Dermis lymphatic vessel endothelial cell (primary cell): ENCODE data around the gene SEPTIN14. TPM values are rescaled to one million over a fixed set of nuclear protein-coding genes. Genes with fewer than 3 reads are reported as not detected.

Experiments used
- total RNA-seq: library from RNA; depleted of rRNA; stranded (reverse); fragments of >200 nt; gene quantifications from 2 replicates; pipeline ENCODE4 v1.2.1, GENCODE V29; 2014

Gene SEPTIN14
- not detected in 2 replicates for total RNA-seq

DNA sequence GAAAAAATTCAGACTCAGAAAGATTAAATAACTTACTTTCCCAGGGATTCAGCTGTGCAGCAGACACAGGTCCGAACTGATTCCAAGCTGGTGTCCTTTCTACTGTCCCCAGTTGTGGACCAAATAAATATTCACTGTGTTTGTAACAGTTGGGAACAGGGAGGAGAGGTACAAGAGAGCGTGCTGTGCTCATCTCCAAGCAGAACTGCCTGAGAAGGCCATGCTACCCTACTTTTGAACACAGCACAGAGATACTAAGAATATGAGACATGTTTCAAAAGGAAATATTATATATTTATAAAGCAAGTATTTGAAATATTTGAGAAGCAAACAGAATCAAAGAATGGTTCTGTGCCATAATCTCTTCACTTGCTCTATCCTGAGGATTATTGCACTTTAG is at the start of gene SEPTIN14:
Gene SEPTIN14, minus strand, starts transcription at position 101 of the 400 bp plus-strand sequence. CDS start 756 bp downstream, outside the sequence.

Other genes with a start within 250 kb of the SEPTIN14 start
- gene ZNF713, start 24.7 kb upstream of the SEPTIN14 start, total RNA-seq: 2.2 and 5.2 TPM in 2 replicates
- 19.2 and 22.0 TPM in 2 replicates for gene MRPS17, start 89.1 kb upstream of the SEPTIN14 start, total RNA-seq
- 48.2 and 49.6 TPM in 2 replicates for gene NIPSNAP2, start 101.8 kb upstream of the SEPTIN14 start, total RNA-seq
- 12.7 and 19.7 TPM in 2 replicates for gene PSPH, start 188.7 kb upstream of the SEPTIN14 start, total RNA-seq
- gene CCT6A, start 189.0 kb upstream of the SEPTIN14 start, total RNA-seq: 192 and 228 TPM in 2 replicates
- gene SUMF2, start 201.5 kb upstream of the SEPTIN14 start, total RNA-seq: 232 and 251 TPM in 2 replicates
- 0.33 and 0.52 TPM in 2 replicates for gene PHKG1, start 230.2 kb upstream of the SEPTIN14 start, total RNA-seq
- 224 and 300 TPM in 2 replicates for gene CHCHD2, start 243.7 kb upstream of the SEPTIN14 start, total RNA-seq